Neural cell (in vitro differentiated cells): ENCODE measurements around the gene GSTM3. TPM values are rescaled to one million over a fixed set of nuclear protein-coding genes. Genes with fewer than 3 reads are reported as not detected.

ENCODE experiments used
- H2AFZ ChIP-seq: fragments of 200-600, 300-800 bp; sonication (generic), shearing (Covaris generic); 2 replicates; pipeline ENCODE4 v1.6.0; 2014; ENCODE audit warnings: low read depth, mild to moderate bottlenecking, antibody characterized with exemption, low read length, moderate library complexity
- H3F3A ChIP-seq: fragments of 200-600 bp; shearing (Covaris generic); 2 replicates; pipeline ENCODE4 v1.6.1; 2016; ENCODE audit warnings: mild to moderate bottlenecking, moderate library complexity, mixed read lengths, antibody characterized with exemption, low read length; ENCODE audit not compliant: insufficient read depth, poor library complexity, severe bottlenecking
- H3K27ac ChIP-seq: fragments of 200-600, 300-800 bp; sonication (generic), shearing (Covaris generic); 2 replicates; pipeline ENCODE4 v1.5.1; 2014; ENCODE audit warnings: mild to moderate bottlenecking, low read length, moderate library complexity
- H3K27me3 ChIP-seq: fragments of 300-800, 200-600 bp; sonication (generic), shearing (Covaris generic); 2 replicates; pipeline ENCODE4 v1.6.0; 2014; ENCODE audit warnings: mild to moderate bottlenecking, low read depth, low read length, moderate library complexity; ENCODE audit not compliant: insufficient read depth
- H3K36me3 ChIP-seq: fragments of 300-800, 200-600 bp; sonication (generic), shearing (Covaris generic); 2 replicates; pipeline ENCODE4 v1.5.1; 2014; ENCODE audit warnings: mild to moderate bottlenecking, antibody characterized with exemption, low read length, moderate library complexity; ENCODE audit not compliant: insufficient read depth
- H3K4me2 ChIP-seq: fragments of 300-800, 200-600 bp; sonication (generic), shearing (Covaris generic); 2 replicates; pipeline ENCODE4 v1.6.0; 2014; ENCODE audit warnings: mild to moderate bottlenecking, low read length
- H3K4me3 ChIP-seq: fragments of 300-800, 200-600 bp; sonication (generic), shearing (Covaris generic); 2 replicates; pipeline ENCODE4 v1.5.1; 2014; ENCODE audit warnings: mild to moderate bottlenecking, low read length, moderate library complexity
- H3K79me2 ChIP-seq: fragments of 200-600 bp; shearing (Covaris generic); replicated peaks from 2 replicates; pipeline ENCODE4 v1.6.0; 2014; ENCODE audit warnings: mild to moderate bottlenecking, low read length, moderate library complexity; ENCODE audit not compliant: insufficient read depth
- H3K9ac ChIP-seq: fragments of 300-800, 200-600 bp; sonication (generic), shearing (Covaris generic); 2 replicates; pipeline ENCODE4 v1.6.1; 2016; ENCODE audit warnings: mild to moderate bottlenecking, low read length, mixed read lengths
- H3K9me2 ChIP-seq: fragments of 200-600 bp; shearing (Covaris generic); 2 replicates; pipeline ENCODE4 v1.6.1; 2016; ENCODE audit warnings: mild to moderate bottlenecking, low read length, mixed read lengths; ENCODE audit not compliant: insufficient read depth
- H3K9me3 ChIP-seq: fragments of 200-600, 300-800 bp; sonication (generic), shearing (Covaris generic); 2 replicates; pipeline ENCODE4 v1.6.1; 2016; ENCODE audit warnings: mild to moderate bottlenecking, mixed run types, low read length, moderate library complexity, mixed read lengths
- H4K20me1 ChIP-seq: fragments of 200-600 bp; shearing (Covaris generic); 2 replicates; pipeline ENCODE4 v1.6.1; 2016; ENCODE audit warnings: mild to moderate bottlenecking, mixed run types; ENCODE audit not compliant: insufficient read depth
- CTCF ChIP-seq: fragments of 450-650 bp; IDR thresholded peaks from 2 replicates; pipeline ENCODE4 v1.5.1; 2014; ENCODE audit warnings: antibody characterized with exemption, mild to moderate bottlenecking, moderate library complexity; ENCODE audit not compliant: poor library complexity, severe bottlenecking
- EP300 ChIP-seq: fragments of 450-650 bp; conservative IDR thresholded peaks from 2 replicates; pipeline ENCODE4 v1.6.1; 2014; ENCODE audit warnings: antibody characterized with exemption, mild to moderate bottlenecking, moderate library complexity; ENCODE audit not compliant: poor library complexity, severe bottlenecking
- EZH2 ChIP-seq: fragments of 200-600, 300-800 bp; shearing (Covaris generic), sonication (generic); IDR thresholded peaks from 2 replicates; pipeline ENCODE4 v1.6.1; 2014; ENCODE audit warnings: antibody characterized with exemption, low read length, borderline replicate concordance, mild to moderate bottlenecking; ENCODE audit not compliant: insufficient read depth, poor library complexity, severe bottlenecking
- MXI1 ChIP-seq: fragments of 450-650 bp; conservative IDR thresholded peaks from 2 replicates; pipeline ENCODE4 v1.6.1; 2014; ENCODE audit warnings: antibody characterized with exemption, mild to moderate bottlenecking; ENCODE audit not compliant: poor library complexity, severe bottlenecking
- POLR2AphosphoS5 ChIP-seq: IDR thresholded peaks from 2 replicates; pipeline ENCODE4 v1.6.1; 2012
- RAD21 ChIP-seq: fragments of 450-650 bp; conservative IDR thresholded peaks from 2 replicates; pipeline ENCODE4 v1.6.1; 2014; ENCODE audit warnings: antibody characterized with exemption, mild to moderate bottlenecking, moderate library complexity
- REST ChIP-seq: IDR thresholded peaks from 2 replicates; pipeline ENCODE4 v1.6.1; 2012; ENCODE audit warnings: borderline replicate concordance
- SMC3 ChIP-seq: fragments of 450-650 bp; conservative IDR thresholded peaks from 2 replicates; pipeline ENCODE4 v1.6.1; 2014; ENCODE audit warnings: antibody characterized with exemption, mild to moderate bottlenecking, moderate library complexity; ENCODE audit not compliant: poor library complexity
- TAF1 ChIP-seq: IDR thresholded peaks from 2 replicates; pipeline ENCODE4 v1.6.1; 2012; ENCODE audit warnings: low read depth
- polyA plus RNA-seq: library from polyadenylated mRNA; depleted of rRNA; stranded (reverse); fragments of >200 nt; gene quantifications from 2 replicates; pipeline ENCODE4 v1.2.3, GENCODE V29; 2014

Gene GSTM3
- polyA plus RNA-seq, 1 donor from 2014 or later, result 195 TPM

GRCh38 chr1:109772658-109773202 is 31.9 kb upstream of the GSTM3 start:
- no peak for TF ChIP-seq POLR2AphosphoS5
- no peak for TF ChIP-seq CTCF
- TF ChIP-seq REST, result no peak
- TF ChIP-seq EZH2, result no peak
- TF ChIP-seq SMC3, result no peak
- TF ChIP-seq RAD21, result no peak
- no peak for TF ChIP-seq EP300
- no peak for TF ChIP-seq MXI1
- TF ChIP-seq TAF1, result no peak
- no peaks in the 10 kb centered on the region for H3K27me3 ChIP-seq
- H3K9me3 ChIP-seq, result no peaks in the 10 kb centered on the region
- H2AFZ ChIP-seq, result no peak overlapping the region
- no peak overlapping the region for H3K9ac ChIP-seq
- no peaks in the 10 kb centered on the region for H3K79me2 ChIP-seq
- no peaks in the 10 kb centered on the region for H4K20me1 ChIP-seq
- no peaks in the 10 kb centered on the region for H3F3A ChIP-seq
- no peak overlapping the region for H3K4me2 ChIP-seq
- no peaks in the 10 kb centered on the region for H3K36me3 ChIP-seq
- no peak overlapping the region for H3K27ac ChIP-seq
- H3K4me3 ChIP-seq, result no peak overlapping the region
- no peaks in the 10 kb centered on the region for H3K9me2 ChIP-seq

- H2AFZ ChIP-seq, result no peak overlapping the region
These were observed 31.1 kb upstream of the GSTM3 start for GRCh38 chr1:109771712-109772657.

More at GRCh38 chr1:109771712-109772657, 31.1 kb upstream of the GSTM3 start:
- no peaks in the 10 kb centered on the region for H3K9me3 ChIP-seq
- no peak for TF ChIP-seq SMC3
- no peak for TF ChIP-seq EZH2
- TF ChIP-seq CTCF, result no peak
- TF ChIP-seq TAF1, result no peak
- TF ChIP-seq POLR2AphosphoS5, result no peak
- TF ChIP-seq REST, result no peak
- TF ChIP-seq EP300, result no peak
- no peak for TF ChIP-seq RAD21
- H3F3A ChIP-seq, result no peaks in the 10 kb centered on the region
- H3K36me3 ChIP-seq, result no peaks in the 10 kb centered on the region
- H3K79me2 ChIP-seq, result no peaks in the 10 kb centered on the region
- H3K9me2 ChIP-seq, result no peaks in the 10 kb centered on the region
- H3K27ac ChIP-seq, result no peak overlapping the region
- H4K20me1 ChIP-seq, result no peaks in the 10 kb centered on the region
- no peak overlapping the region for H3K9ac ChIP-seq
- H3K4me2 ChIP-seq, result no peak overlapping the region
- H3K4me3 ChIP-seq, result no peak overlapping the region
- H3K27me3 ChIP-seq, result no peaks in the 10 kb centered on the region
